Endothelial cell (in vitro differentiated cells): Measurements from ENCODE around the gene FAM222A. TPM values are rescaled to one million over a fixed set of nuclear protein-coding genes. Genes with fewer than 3 reads are reported as not detected.

Experiments used
- DNase-seq: peaks from one replicate; pipeline ENCODE4 v3.0.0; 2021; ENCODE audit warnings: low spot score
- H3K27ac Mint-ChIP-seq: one replicate; pipeline ENCODE4 v1.8.0; 2021; ENCODE audit warnings: mixed read lengths, inconsistent platforms; ENCODE audit not compliant: unreplicated experiment
- H3K27me3 Mint-ChIP-seq: one replicate; pipeline ENCODE4 v1.8.0; 2021; ENCODE audit warnings: mild to moderate bottlenecking, moderate library complexity, mixed read lengths, inconsistent platforms; ENCODE audit not compliant: unreplicated experiment
- H3K36me3 Mint-ChIP-seq: one replicate; pipeline ENCODE4 v1.8.0; 2021; ENCODE audit warnings: mild to moderate bottlenecking, low read depth, mixed read lengths, inconsistent platforms; ENCODE audit not compliant: unreplicated experiment
- H3K4me1 Mint-ChIP-seq: one replicate; pipeline ENCODE4 v1.8.0; 2021; ENCODE audit warnings: mild to moderate bottlenecking, mixed read lengths, inconsistent platforms; ENCODE audit not compliant: unreplicated experiment
- H3K4me3 Mint-ChIP-seq: one replicate; pipeline ENCODE4 v1.8.0; 2021; ENCODE audit warnings: mild to moderate bottlenecking, mixed read lengths, inconsistent platforms; ENCODE audit not compliant: unreplicated experiment
- H3K9me3 Mint-ChIP-seq: one replicate; pipeline ENCODE4 v1.8.0; 2021; ENCODE audit warnings: mixed read lengths, inconsistent platforms; ENCODE audit not compliant: unreplicated experiment
- CTCF ChIP-seq: fragments of 200-600 bp; sonication (generic); IDR thresholded peaks from one replicate; pipeline ENCODE4 v1.5.0; 2021; ENCODE audit warnings: antibody characterized with exemption; ENCODE audit not compliant: unreplicated experiment
- total RNA-seq: library from RNA; stranded (reverse); fragmentation: NEBNext Ultra II Directional; extraction: Animal tissue kit (Norgen Biotek cat#: 25700); gene quantifications from one replicate; pipeline ENCODE4 v1.2.1, GENCODE V29; 2021; ENCODE audit not compliant: unreplicated experiment

Gene FAM222A
- total RNA-seq, 1 donor from 2014 or later, result 14.2 TPM

- Mint-ChIP-seq H3K4me3 (no peak overlapping the region), H3K27me3 (peaks cover 19% of the 10 kb centered on the region), H3K27ac (peak overlapping the region; percentile 94), H3K36me3 (peaks cover 17% of the 10 kb centered on the region), H3K4me1 (peaks cover 7% of the 10 kb centered on the region), H3K9me3 (no peaks in the 10 kb centered on the region)
- no peak for TF ChIP-seq CTCF
- no peak for DNase-seq
These were observed 65.8 kb downstream of the FAM222A start for GRCh38 chr12:109779382-109779781.

GRCh38 chr12:109781668-109782325 lies 68.2 kb downstream of the FAM222A start:
- Mint-ChIP-seq H3K27me3 (peaks cover 19% of the 10 kb centered on the region), H3K9me3 (no peaks in the 10 kb centered on the region), H3K4me1 (peaks cover 5% of the 10 kb centered on the region)

GRCh38 chr12:109782326-109782703 lies 68.7 kb downstream of the FAM222A start:
- H3K4me1 Mint-ChIP-seq, result peaks cover 3% of the 10 kb centered on the region
- DNase-seq, result no peak
- no peak for TF ChIP-seq CTCF
- H3K4me3 Mint-ChIP-seq, result peak overlapping the region; percentile 57
- peaks cover 19% of the 10 kb centered on the region for H3K27me3 Mint-ChIP-seq
- H3K9me3 Mint-ChIP-seq, result no peaks in the 10 kb centered on the region
- H3K36me3 Mint-ChIP-seq, result peaks cover 26% of the 10 kb centered on the region
- H3K27ac Mint-ChIP-seq, result no peak overlapping the region

More at GRCh38 chr12:109781668-109782325, 68.2 kb downstream of the FAM222A start:
- Mint-ChIP-seq H3K27ac (no peak overlapping the region), H3K4me3 (peak overlapping the region; percentile 57), H3K36me3 (peaks cover 26% of the 10 kb centered on the region)
- TF ChIP-seq CTCF, result no peak
- no peak for DNase-seq

GRCh38 chr12:109783135-109783964 lies 69.7 kb downstream of the FAM222A start:
- Mint-ChIP-seq H3K4me1 (no peaks in the 10 kb centered on the region), H3K27ac (no peak overlapping the region), H3K36me3 (peaks cover 30% of the 10 kb centered on the region), H3K9me3 (no peaks in the 10 kb centered on the region), H3K4me3 (no peak overlapping the region), H3K27me3 (peaks cover 17% of the 10 kb centered on the region)
- TF ChIP-seq CTCF, result no peak
- DNase-seq, result no peak

- H3K27ac Mint-ChIP-seq, result no peak overlapping the region
- no peaks in the 10 kb centered on the region for H3K4me1 Mint-ChIP-seq
- peaks cover 32% of the 10 kb centered on the region for H3K36me3 Mint-ChIP-seq
- no peaks in the 10 kb centered on the region for H3K9me3 Mint-ChIP-seq
- no peak for DNase-seq
- H3K27me3 Mint-ChIP-seq, result peaks cover 17% of the 10 kb centered on the region
- TF ChIP-seq CTCF, result no peak
- no peak overlapping the region for H3K4me3 Mint-ChIP-seq
These were observed 70.3 kb downstream of the FAM222A start for GRCh38 chr12:109783965-109784244.
